Endothelial cell of umbilical vein (primary cell): ENCODE measurements around the gene EPHB6. TPM values are rescaled to one million over a fixed set of nuclear protein-coding genes. Genes with fewer than 3 reads are reported as not detected.

Experiments used
- BruUV-seq: library from RNA; stranded (reverse); fragments of 400-500 nt; replicated peaks from 2 replicates; lab custom pipeline; 2021; lab: Mats Ljungman, UMichigan
- CTCF ChIA-PET: fragments of 300-600, 350-600 bp; sonication (Branson Sonifier 250); formaldehyde crosslinking; loops from one replicate; lab custom pipeline; 2021; ENCODE audit warnings: antibody characterized with exemption, inconsistent platforms; lab: Charles Lee
- POLR2A ChIA-PET: fragments of 300-600, 350-600 bp; sonication (Branson Sonifier 250); formaldehyde crosslinking; loops from one replicate; lab custom pipeline; 2021; ENCODE audit warnings: antibody characterized with exemption, inconsistent platforms; lab: Charles Lee
- DNase-seq: peaks from one replicate; pipeline ENCODE4 v3.0.0-alpha.2; 2011; ENCODE audit warnings: low read depth, low spot score
- FAIRE-seq: peaks from 2 replicates; lab custom pipeline; 2011; peaks lifted over from hg19 to GRCh38; lab: Jason Lieb, UNC
- H2AFZ ChIP-seq: 2 replicates; pipeline ENCODE4 v1.6.0; 2012; ENCODE audit warnings: low read depth, low read length, control low read depth, inconsistent platforms
- H3K27ac ChIP-seq: 2 replicates; pipeline ENCODE4 v1.5.1; 2011; ENCODE audit warnings: low read depth, mild to moderate bottlenecking, control low read depth, low read length, moderate library complexity; ENCODE audit not compliant: insufficient read depth
- H3K27me3 ChIP-seq, 2 experiments: 2 replicates each; pipeline versions ENCODE4 v1.6.0 to v1.6.1; 2011; ENCODE audit warnings: low read length in 2 of 2, mixed read lengths in 1 of 2; ENCODE audit not compliant: control insufficient read depth in 2 of 2, insufficient read depth in 2 of 2
- H3K36me3 ChIP-seq, 2 experiments: 2 replicates in 1 of 2; 3 replicates in 1 of 2; pipeline ENCODE4 v1.5.1; 2011; ENCODE audit warnings: low read length in 2 of 2, mild to moderate bottlenecking in 1 of 2, moderate library complexity in 1 of 2; ENCODE audit not compliant: control insufficient read depth in 2 of 2, insufficient read depth in 2 of 2; ENCODE audit errors: extremely low read depth in 1 of 2
- H3K4me1 ChIP-seq: 3 replicates; pipeline ENCODE4 v1.5.1; 2011; ENCODE audit warnings: mild to moderate bottlenecking, low read length; ENCODE audit not compliant: control insufficient read depth, insufficient read depth; ENCODE audit errors: extremely low read depth
- H3K4me2 ChIP-seq: 2 replicates; pipeline ENCODE4 v1.6.1; 2011; ENCODE audit warnings: low read length, control low read depth, mixed read lengths; ENCODE audit not compliant: insufficient read depth
- H3K4me3 ChIP-seq, 3 experiments: fragments of 200-600 bp in 1 of 3; sonication (generic), shearing (Covaris generic) in 1 of 3; replicated peaks in 1 of 3; 2 replicates each; pipeline ENCODE4 v1.5.1; 2011 to 2016; ENCODE audit warnings: control low read depth in 3 of 3, low read length in 3 of 3, mild to moderate bottlenecking in 2 of 3, inconsistent platforms in 1 of 3, low read depth in 1 of 3, moderate library complexity in 1 of 3; ENCODE audit not compliant: insufficient read depth in 1 of 3
- H3K79me2 ChIP-seq: 2 replicates; pipeline ENCODE4 v1.6.0; 2012; ENCODE audit warnings: low read length, inconsistent platforms; ENCODE audit not compliant: control insufficient read depth, insufficient read depth
- H3K9ac ChIP-seq: replicated peaks from 2 replicates; pipeline ENCODE3; 2011; ENCODE audit warnings: low read length, control low read depth; ENCODE audit not compliant: insufficient read depth; ENCODE audit errors: extremely low read depth
- H3K9me1 ChIP-seq: replicated peaks from 3 replicates; pipeline ENCODE4 v1.6.0; 2011; ENCODE audit warnings: mild to moderate bottlenecking, low read length; ENCODE audit not compliant: control insufficient read depth, insufficient read depth; ENCODE audit errors: extremely low read depth
- H3K9me3 ChIP-seq: replicated peaks from 2 replicates; pipeline ENCODE4 v1.5.1; 2012; ENCODE audit warnings: low read length, inconsistent platforms; ENCODE audit not compliant: control insufficient read depth, insufficient read depth
- H4K20me1 ChIP-seq: replicated peaks from 2 replicates; pipeline ENCODE3; 2011; ENCODE audit warnings: mild to moderate bottlenecking, low read length; ENCODE audit not compliant: control insufficient read depth, insufficient read depth; ENCODE audit errors: extremely low read depth
- EZH2 ChIP-seq: IDR thresholded peaks from 2 replicates; pipeline ENCODE4 v1.6.1; 2012; ENCODE audit warnings: borderline replicate concordance, low read depth, mild to moderate bottlenecking, moderate library complexity, low read length, inconsistent platforms; ENCODE audit not compliant: severe bottlenecking
- FOS ChIP-seq: IDR thresholded peaks from 2 replicates; pipeline ENCODE4 v1.6.1; 2011; ENCODE audit warnings: mild to moderate bottlenecking, low read length, moderate library complexity, borderline replicate concordance; ENCODE audit not compliant: insufficient read depth
- GATA2 ChIP-seq: IDR thresholded peaks from 2 replicates; pipeline ENCODE4 v1.7.0; 2011; ENCODE audit warnings: low read depth, mild to moderate bottlenecking, moderate library complexity, mixed read lengths, low read length; ENCODE audit not compliant: insufficient read length, insufficient read depth
- JUN ChIP-seq: IDR thresholded peaks from 2 replicates; pipeline ENCODE4 v1.6.1; 2011; ENCODE audit warnings: borderline replicate concordance, low read depth; ENCODE audit not compliant: insufficient read length, insufficient read depth
- MYC ChIP-seq: IDR thresholded peaks from one replicate; pipeline ENCODE4 v1.6.1; 2011; ENCODE audit warnings: mild to moderate bottlenecking, low read depth, low read length
- POLR2A ChIP-seq: IDR thresholded peaks from 2 replicates; pipeline ENCODE4 v1.6.1; 2012; ENCODE audit warnings: low read depth, mild to moderate bottlenecking, control low read depth, low read length
- dilution Hi-C: fragments of 300-500 bp; cut with MboI; formaldehyde crosslinking; loops from one replicate; pipeline ENCODE4 v1.15.0; 2019; ENCODE audit warnings: low sequenced_read_pairs; ENCODE audit not compliant: extremely low pct_ligation_motif_present
- intact Hi-C: fragments of 100-400 bp; cut with micrococcal nuclease; formaldehyde crosslinking; loops from one replicate; pipeline ENCODE4 v1.10.0; 2022
- polyA plus RNA-seq, 4 experiments: library from polyadenylated mRNA; depleted of rRNA in 3 of 4; stranded (reverse) in 3 of 4; unstranded in 1 of 4; fragments of >200 nt; gene quantifications; 2 replicates each; pipeline versions ENCODE4 v1.2.1 to v1.2.3, GENCODE V29; 2011 to 2012; ENCODE audit warnings: missing spikeins in 1 of 4
- total RNA-seq: library from RNA; stranded (reverse); gene quantifications from 2 replicates; pipeline ENCODE4 v1.2.3, GENCODE V29; 2021
- TF ChIP-seq, protein P1 (sequence below), 2 donors: IDR thresholded peaks; 1 replicate in 1 of 2; 2 replicates in 1 of 2; pipeline ENCODE4 v1.5.1; 2011; ENCODE audit warnings: low read length in 2 of 2, mild to moderate bottlenecking in 2 of 2, moderate library complexity in 2 of 2, control low read depth in 1 of 2, inconsistent platforms in 1 of 2, low read depth in 1 of 2; ENCODE audit not compliant: insufficient read depth in 1 of 2; ENCODE audit errors: extremely low read depth in 1 of 2

Gene EPHB6
- total and polyA plus RNA-seq, 2 donors (not counting 3 experiments of a cell fraction or from before 2014, with no cell fraction given), result 0.86 to 2.9 TPM

DNA sequence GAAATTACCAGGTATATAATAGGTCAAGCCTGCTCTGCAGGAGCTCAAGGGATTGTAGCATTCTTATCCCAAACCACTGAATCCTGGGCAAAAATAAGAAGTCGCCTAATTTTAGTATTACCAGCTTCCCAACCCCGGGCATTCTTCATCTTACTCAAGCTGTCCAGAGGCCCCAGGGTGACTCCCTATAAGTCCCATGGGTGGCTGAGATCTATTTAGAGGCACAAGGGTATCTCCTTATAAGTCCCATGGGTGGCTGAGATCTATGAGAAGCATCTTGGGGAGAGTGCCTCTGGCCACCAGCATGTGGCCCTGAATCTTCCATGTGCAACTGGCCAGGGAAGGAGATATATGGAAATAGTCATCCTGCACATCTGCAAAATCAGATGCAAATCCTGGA lies 45.2 kb upstream of the EPHB6 start:
- dilution Hi-C loops, result no loop called here
- ChIA-PET POLR2A (no interaction called here), CTCF (interaction anchor here (0.8 to 9.8 kb wide), 17 partner anchors 8 to 295 kb away, joined by 3 to 425 read pairs (median 13); no protein-coding TSS in a partner anchor)
- no peaks in the 10 kb centered on the region for H3K36me3 ChIP-seq
- H3K27me3 ChIP-seq, result no peaks in the 10 kb centered on the region
- peak overlapping the region; percentile 6 for H3K4me2 ChIP-seq
- DNase-seq (no peak), FAIRE-seq (no peak)
- no peak overlapping the region for H3K4me3 ChIP-seq
- H3K9me1 ChIP-seq, result no peaks in the 10 kb centered on the region
- no peak overlapping the region for H2AFZ ChIP-seq
- no peaks in the 10 kb centered on the region for H3K79me2 ChIP-seq
- H3K27ac ChIP-seq, result peak overlapping the region; percentile 98
- no peaks in the 10 kb centered on the region for H3K9me3 ChIP-seq
- TF ChIP-seq EZH2 (peak; percentile 38), FOS (no peak)
- H3K9ac ChIP-seq, result no peak overlapping the region
- intact Hi-C loops, result loop anchor here (2.0 to 5.0 kb wide), 2 partner anchors 45 to 583 kb away; partner anchors contain the start of gene EPHB6
- TSS peak; percentile 15 for BruUV-seq
- peaks cover 64% of the 10 kb centered on the region for H3K4me1 ChIP-seq
- H4K20me1 ChIP-seq, result no peaks in the 10 kb centered on the region

DNA sequence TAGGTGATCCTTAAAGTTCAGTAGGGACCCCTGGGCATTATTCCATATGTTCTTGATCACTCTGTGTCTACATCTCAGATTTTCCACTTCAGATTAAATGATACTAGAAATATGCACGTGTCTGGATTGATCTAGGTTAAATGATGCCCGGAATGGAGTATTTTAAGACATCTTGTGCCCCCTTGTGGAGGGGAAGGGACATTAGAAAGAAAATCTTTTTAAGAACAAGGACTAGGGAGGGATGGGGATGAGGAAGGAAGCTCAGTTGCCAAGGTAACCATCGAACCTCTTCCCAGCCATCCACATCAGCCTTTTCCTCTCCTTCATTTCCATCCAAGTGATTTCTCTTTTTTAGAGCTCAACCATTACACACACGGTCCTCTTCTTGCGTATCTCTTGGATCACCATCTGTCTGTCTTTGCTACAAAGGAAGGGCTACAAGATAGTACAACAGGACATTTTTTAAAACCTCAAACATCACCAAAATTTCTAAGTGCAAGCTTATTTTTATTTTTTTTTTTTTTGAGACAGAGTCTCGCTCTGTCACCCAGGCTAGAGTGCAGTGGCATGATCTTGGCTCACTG lies 43.6 kb upstream of the EPHB6 start:
- intact Hi-C loops (loop anchor here (1.0 kb wide), 6 partner anchors 28 to 207 kb away; no protein-coding TSS in a partner anchor), dilution Hi-C loops (no loop called here)
- peak; percentile 63 for DNase-seq
- peak overlapping the region; percentile 6 for H3K4me2 ChIP-seq
- H4K20me1 ChIP-seq, result no peaks in the 10 kb centered on the region
- H3K9ac ChIP-seq, result no peak overlapping the region
- H2AFZ ChIP-seq, result no peak overlapping the region
- H3K79me2 ChIP-seq, result no peaks in the 10 kb centered on the region
- H3K27me3 ChIP-seq, result no peaks in the 10 kb centered on the region
- BruUV-seq, result no TSS peak
- H3K27ac ChIP-seq, result no peak overlapping the region
- ChIA-PET POLR2A (no interaction called here), CTCF (interaction anchor here (0.6 to 9.8 kb wide), 33 partner anchors 9 to 404 kb away, joined by 3 to 425 read pairs (median 5); no protein-coding TSS in a partner anchor)
- H3K4me3 ChIP-seq, result no peak overlapping the region
- H3K4me1 ChIP-seq, result peaks cover 50% of the 10 kb centered on the region
- no peaks in the 10 kb centered on the region for H3K9me3 ChIP-seq
- FAIRE-seq, result peak; percentile 85
- H3K36me3 ChIP-seq, result no peaks in the 10 kb centered on the region
- TF ChIP-seq GATA2 (peak; percentile 10), POLR2A (no peak), MYC (no peak), EZH2 (no peak), JUN (no peak), FOS (no peak)
- TF ChIP-seq, protein P1, sequence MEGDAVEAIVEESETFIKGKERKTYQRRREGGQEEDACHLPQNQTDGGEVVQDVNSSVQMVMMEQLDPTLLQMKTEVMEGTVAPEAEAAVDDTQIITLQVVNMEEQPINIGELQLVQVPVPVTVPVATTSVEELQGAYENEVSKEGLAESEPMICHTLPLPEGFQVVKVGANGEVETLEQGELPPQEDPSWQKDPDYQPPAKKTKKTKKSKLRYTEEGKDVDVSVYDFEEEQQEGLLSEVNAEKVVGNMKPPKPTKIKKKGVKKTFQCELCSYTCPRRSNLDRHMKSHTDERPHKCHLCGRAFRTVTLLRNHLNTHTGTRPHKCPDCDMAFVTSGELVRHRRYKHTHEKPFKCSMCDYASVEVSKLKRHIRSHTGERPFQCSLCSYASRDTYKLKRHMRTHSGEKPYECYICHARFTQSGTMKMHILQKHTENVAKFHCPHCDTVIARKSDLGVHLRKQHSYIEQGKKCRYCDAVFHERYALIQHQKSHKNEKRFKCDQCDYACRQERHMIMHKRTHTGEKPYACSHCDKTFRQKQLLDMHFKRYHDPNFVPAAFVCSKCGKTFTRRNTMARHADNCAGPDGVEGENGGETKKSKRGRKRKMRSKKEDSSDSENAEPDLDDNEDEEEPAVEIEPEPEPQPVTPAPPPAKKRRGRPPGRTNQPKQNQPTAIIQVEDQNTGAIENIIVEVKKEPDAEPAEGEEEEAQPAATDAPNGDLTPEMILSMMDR (IDR thresholded peaks at IDR 0.05; ENCODE audit: extremely low read depth in 1 of 2, insufficient read depth in 1 of 2, low read depth in 1 of 2, low read length in 2 of 2), result peak; percentile 39 to 59
- no peaks in the 10 kb centered on the region for H3K9me1 ChIP-seq
